Measurements from ENCODE around the gene PRDM13.

- TF ChIP-seq CTCF (IDR thresholded peaks at IDR 0.05) (no peak), POLR2A (IDR thresholded peaks at IDR 0.05) (no peak)
Measured at GRCh38 chr6:99607416-99608036, 893 bp downstream of the PRDM13 start.

Measured in thyroid gland (tissue), 4 donors.